K562 (cell line): ENCODE measurements around the gene IKBKE. TPM values are rescaled to one million over a fixed set of nuclear protein-coding genes. Genes with fewer than 3 reads are reported as not detected.

Experiments used
- AFF1 ChIP-seq, 2 experiments: fragments of 450-650 bp; IDR thresholded peaks; 2 replicates each; pipeline ENCODE4 v1.6.1; 2018; ENCODE audit warnings: mild to moderate bottlenecking in 2 of 2, low read depth in 1 of 2; ENCODE audit not compliant: partially characterized antibody in 2 of 2
- AFF4 ChIP-seq: sonication (generic); formaldehyde crosslinking; IDR thresholded peaks from 2 replicates; pipeline ENCODE4 v1.8.0; 2023; ENCODE audit warnings: mild to moderate bottlenecking, missing genetic modification reagents
- EGR1 ChIP-seq: fragments of 450-650 bp; conservative IDR thresholded peaks from 2 replicates; pipeline ENCODE4 v1.6.1; 2017; ENCODE audit warnings: mild to moderate bottlenecking
- LCOR ChIP-seq: sonication (generic); formaldehyde crosslinking; IDR thresholded peaks from 2 replicates; pipeline ENCODE4 v1.8.0; 2022; ENCODE audit warnings: mild to moderate bottlenecking, missing genetic modification reagents
- NCOA4 ChIP-seq: fragments of 450-650 bp; IDR thresholded peaks from 2 replicates; pipeline ENCODE4 v1.6.1; 2018; ENCODE audit warnings: mild to moderate bottlenecking; ENCODE audit not compliant: partially characterized antibody
- NRF1 ChIP-seq, 2 experiments: fragments of 450-650 bp; IDR thresholded peaks in 1 of 2; conservative IDR thresholded peaks in 1 of 2; 2 replicates each; pipeline ENCODE4 v1.6.1; 2014; ENCODE audit warnings: mild to moderate bottlenecking in 2 of 2
- PRDM10 ChIP-seq: fragments of 450-650 bp; IDR thresholded peaks from 2 replicates; pipeline ENCODE4 v1.6.1; 2018; ENCODE audit not compliant: partially characterized antibody
- ZBTB12 ChIP-seq: fragments of 250-450 bp; sonication (Bioruptor Pico); IDR thresholded peaks from 2 replicates; pipeline ENCODE4 v1.4.0; 2020
- ZNF707 ChIP-seq: fragments of 250-450 bp; sonication (Bioruptor Pico); conservative IDR thresholded peaks from 2 replicates; pipeline ENCODE4 v1.8.0; 2022; ENCODE audit warnings: inconsistent platforms, mild to moderate bottlenecking, moderate library complexity
- ZNF740 ChIP-seq, 3 experiments: fragments of 200-800 bp in 1 of 3; sonication (Bioruptor generic) in 1 of 3; sonication (generic) in 1 of 3; formaldehyde crosslinking in 1 of 3; IDR thresholded peaks; 2 replicates each; pipeline versions ENCODE4 v1.6.1 to v1.8.0; 2016 to 2022; ENCODE audit warnings: mild to moderate bottlenecking in 2 of 3, missing compliant biosample characterization in 2 of 3, missing genetic modification characterization in 2 of 3, missing genetic modification reagents in 1 of 3
- polyA plus RNA-seq, 8 experiments: library from polyadenylated mRNA; depleted of rRNA in 4 of 8; stranded (reverse) in 5 of 8; unstranded in 3 of 8; fragments of >200 nt; fragmentation: Nextera tagmentation in 2 of 8; fragmentation: Illumina TruSeq in 1 of 8; extraction: Ambion mirVana in 2 of 8; extraction: Trizol in 1 of 8; gene quantifications; 2 replicates each; pipeline versions ENCODE4 v1.2.1 to v1.2.3, GENCODE V29; 2011 to 2014; ENCODE audit warnings: inconsistent platforms in 1 of 8, missing spikeins in 1 of 8
- total RNA-seq, 7 experiments: library from RNA; depleted of rRNA in 6 of 7; stranded (reverse); fragments of >200 nt in 6 of 7; fragmentation: Illumina TruSeq in 2 of 7; extraction: Trizol in 2 of 7; gene quantifications; 2 replicates each; pipeline versions ENCODE4 v1.2.1 to v1.2.3, GENCODE V29; 2011 to 2021; ENCODE audit warnings: low replicate concordance in 1 of 7

IKBKE gene
- total and polyA plus RNA-seq, 9 of the 15 experiments (the other 6 are each of a cell fraction or from before 2014, with no cell fraction given) = 2.3 to 9.0 (median 4.8) TPM

GRCh38 chr1:206507284-206508129 is 37.2 kb downstream of the IKBKE start, which contains the start of gene RASSF5 (continued):
- TF ChIP-seq AFF4 (CRISPR knock-in tag) = 0 out of 2 replicates have a peak, but pooled peaks have one; percentile 53
- 0 out of 2 replicates have a peak, but pooled peaks have one; percentile 24 for TF ChIP-seq LCOR (CRISPR knock-in tag)
- TF ChIP-seq ZNF740 (CRISPR knock-in tag; IDR thresholded peaks at IDR 0.05) = 0 out of 2 replicates have a peak, but pooled peaks have one; percentile 43
- no peak for TF ChIP-seq ZNF740 (tag; IDR thresholded peaks at IDR 0.05)
- TF ChIP-seq AFF1 (IDR thresholded peaks at IDR 0.05; ENCODE audit: low read depth in 1 of 2, partially characterized antibody in 2 of 2) = no peak
- no peak for TF ChIP-seq PRDM10
- TF ChIP-seq EGR1 = peak; percentile 50
- no peak for TF ChIP-seq NCOA4
- 0 out of 4 replicates have a peak, but pooled peaks of 1 of the 2 experiments have one; percentile 11 for TF ChIP-seq NRF1 (conservative IDR thresholded peaks at IDR 0.05 in 1 of 2, IDR thresholded peaks at IDR 0.05 in 1 of 2)
- TF ChIP-seq ZBTB12 (CRISPR knock-in tag) = no peak
- TF ChIP-seq ZNF707 (CRISPR knock-in tag) = no peak
